Heart right ventricle (tissue), 16 donors: ENCODE measurements around the gene SFMBT2. TPM values are rescaled to one million over a fixed set of nuclear protein-coding genes. Genes with fewer than 3 reads are reported as not detected.
"Not testable (repeated sequence)": the region's sequence is repeated elsewhere in the genome, so short reads cannot be mapped to it uniquely, and the experiment has no call there.

Experiments used
- ATAC-seq, 8 donors: fragments of 200-7000 bp; cut with Tn5 transposase; one replicate each; pipeline ENCODE4 v1.9.1; 2020; ENCODE audit warnings: mild to moderate bottlenecking in 8 of 8, moderate library complexity in 8 of 8, moderate number of reproducible peaks in 1 of 8
- DNase-seq, 2 donors: peaks; one replicate each; pipeline ENCODE4 v3.0.0-alpha.2; 2020
- H3K27ac ChIP-seq, 10 donors: fragments of 200-600 bp; sonication (generic) in 2 of 10; one replicate each; pipeline versions ENCODE4 v1.5.0 to v1.8.0; 2020 to 2022; ENCODE audit warnings: mild to moderate bottlenecking in 3 of 10
- H3K27me3 ChIP-seq, 7 donors: fragments of 200-600 bp; one replicate each; pipeline ENCODE4 v1.8.0; 2021 to 2022; ENCODE audit warnings: mild to moderate bottlenecking in 2 of 7
- H3K36me3 ChIP-seq, 9 donors: fragments of 200-600 bp; sonication (generic) in 1 of 9; one replicate each; pipeline versions ENCODE4 v1.5.0 to v1.8.0; 2020 to 2022; ENCODE audit warnings: mild to moderate bottlenecking in 2 of 9
- H3K4me1 ChIP-seq, 9 donors: fragments of 200-600 bp; sonication (generic) in 1 of 9; one replicate each; pipeline versions ENCODE4 v1.5.0 to v1.8.0; 2020 to 2022; ENCODE audit warnings: mild to moderate bottlenecking in 4 of 9
- H3K4me3 ChIP-seq, 10 donors: fragments of 200-600 bp; sonication (generic) in 2 of 10; one replicate each; pipeline versions ENCODE4 v1.5.0 to v1.8.0; 2020 to 2022; ENCODE audit warnings: mild to moderate bottlenecking in 7 of 10, moderate library complexity in 2 of 10
- H3K9me3 ChIP-seq, 11 donors: fragments of 200-600 bp in 10 of 11; sonication (generic) in 2 of 11; one replicate each; pipeline versions ENCODE4 v1.5.0 to v1.8.0; 2013 to 2022; ENCODE audit warnings: mild to moderate bottlenecking in 2 of 11, control low read depth in 1 of 11, moderate library complexity in 1 of 11
- CTCF ChIP-seq, 9 donors: fragments of 200-600 bp; sonication (generic) in 2 of 9; IDR thresholded peaks; one replicate each; pipeline versions ENCODE4 v1.5.0 to v1.8.0; 2021 to 2022; ENCODE audit warnings: antibody characterized with exemption in 9 of 9, mild to moderate bottlenecking in 5 of 9, moderate library complexity in 1 of 9
- WGBS, 2 donors: extraction: QIAGEN DNeasy Blood & Tissue Kit; methylation state at CpG; one replicate each; pipeline ENCODE4 v1.1.7; 2013; ENCODE audit warnings: inconsistent platforms in 1 of 2; 5-methylcytosine and 5-hydroxymethylcytosine counted together
- intact Hi-C, 10 donors: fragments of 100-400 bp; cut with DNase I; formaldehyde crosslinking; loops; one replicate each; pipeline versions ENCODE4 v1.11.1 to v1.14.2; 2022
- polyA plus RNA-seq, 2 donors: library from polyadenylated mRNA; stranded (reverse); fragments of 200-250 nt; gene quantifications; one replicate each; pipeline ENCODE4 v1.2.3, GENCODE V29; 2013
- total RNA-seq, 10 donors: library from RNA; stranded (reverse); fragmentation: NEBNext Ultra II Directional in 3 of 10; extraction: Animal tissue kit (Norgen Biotek cat#: 25700) in 3 of 10; gene quantifications; one replicate each; pipeline versions ENCODE4 v1.2.1 to v1.2.4, GENCODE V29; 2021 to 2023
- donor health status: Arrhythmogenic right ventricular cardiomyopathy.
- donor health status: ischemic (EF 13 %, LVEDD 7.1; RV severe dilation, severe dysfunction).
- donor health status: healthy with polysubstance abuse.
- donor health status: DM: no; HTN: yes; CAD: no.
- donor health status: DM: no; HTN: no; CAD: no.
- donor health status: ischemic (EF 25% LVEDD 6.9; RV normal size, moderate dysfunction).
- donor health status: ischemic (EF 25% LVEDD 5.7; RV mildly dilated, moderate dysfunction).
- donor health status: healthy.
- donor health status: DM: yes; HTN: yes; CAD: no.
- donor health status: Ischemic cardiomyopathy.
- donor health status: ischemic (EF 35%, LVEDD 5.7; RV mildly dilated, moderate dysfunction).
- donor health status: nonischemic (EF 11% LVEDD 7.7; RV severe dilation, severe dysfunction).
- donor health status: DM: yes; HTN: yes; CAD: no.
- donor health status: PGD.
- donor health status: ischemic (EF 29% LVEDD 5.4; RV normal size, mild dysfunction).
- donor health status: nonischemic (EF 23%, LVEDD 6.1; RV moderate dilation, normal function).

SFMBT2 gene
- total and polyA plus RNA-seq, 12 donors: 4.1 to 14.2 (median 10.0) TPM

DNA sequence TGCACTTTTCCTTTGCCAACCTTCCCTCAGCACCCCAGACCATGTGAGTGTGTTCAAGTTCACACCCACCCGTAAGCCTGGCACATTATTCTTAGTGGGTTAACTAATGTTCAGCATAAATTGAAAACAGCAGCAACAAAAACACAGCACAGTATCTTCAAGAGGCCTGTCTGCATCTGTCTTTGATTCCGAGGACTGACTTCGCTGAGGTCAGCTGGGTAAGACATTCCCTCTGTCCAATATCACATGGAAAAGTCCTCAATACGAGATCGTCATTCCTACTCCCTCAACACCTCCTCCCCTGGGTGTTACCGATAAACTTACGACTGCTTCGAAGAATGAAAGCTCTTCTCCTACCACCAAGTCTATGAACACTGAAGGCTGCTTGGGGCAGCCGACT is 218.8 kb downstream of the SFMBT2 start:
- WGBS, 2 donors: 79 to 85% methylated on average over 9 of the region's 9 CpGs
- Histone ChIP-seq H3K9me3 (peaks cover 0 to 15% (median 4%) of the 10 kb centered on the region in 11 donors), H3K4me1 (peaks cover 0 to 43% (median 0%) of the 10 kb centered on the region in 9 donors), H3K27me3 (no peaks in the 10 kb centered on the region), H3K36me3 (peaks cover 0 to 89% (median 15%) of the 10 kb centered on the region in 9 donors), H3K27ac (peak overlapping the region in 1 of 10 donors; percentile 40), H3K4me3 (no peak overlapping the region)
- no peak for TF ChIP-seq CTCF (IDR thresholded peaks at IDR 0.05)
- intact Hi-C loops: no loop called here
- ATAC-seq: no peak
- DNase-seq: no peak

- H3K4me1 ChIP-seq: peaks cover 0 to 47% (median 0%) of the 10 kb centered on the region in 9 donors
- intact Hi-C loops, ATAC-seq, H3K27ac ChIP-seq, H3K27me3 ChIP-seq, H3K4me3 ChIP-seq, DNase-seq: not testable (repeated sequence)
- peaks cover 0 to 13% (median 4%) of the 10 kb centered on the region in 11 donors for H3K9me3 ChIP-seq
- WGBS, 2 donors: 92 to 94% methylated on average over 5 of the region's 5 CpGs
- peaks cover 0 to 82% (median 10%) of the 10 kb centered on the region in 9 donors for H3K36me3 ChIP-seq
These were observed 220.1 kb downstream of the SFMBT2 start for GRCh38 chr10:7190772-7191171.

DNA sequence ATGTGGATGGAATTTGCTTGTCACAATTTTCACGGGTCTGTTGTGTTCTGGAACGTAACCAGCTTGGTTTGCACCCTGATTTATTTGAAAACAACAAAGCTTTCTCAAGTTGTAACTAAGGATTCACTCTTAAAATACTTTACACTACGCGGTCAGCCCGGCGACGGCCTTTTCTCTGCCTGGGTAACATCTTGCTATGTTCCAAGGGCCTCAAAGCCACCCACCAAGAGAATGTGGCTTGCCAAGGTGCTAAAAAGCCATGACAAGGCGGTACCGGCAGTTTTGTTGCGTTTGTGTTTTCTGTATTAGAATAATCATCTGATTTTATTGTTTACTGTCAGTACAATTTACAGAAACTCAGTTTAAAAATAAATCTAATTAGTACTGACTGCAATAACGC is 220.9 kb downstream of the SFMBT2 start:
- 93 to 97% methylated on average over 11 of the region's 11 CpGs for WGBS, 2 donors
- Histone ChIP-seq H3K4me3 (no peak overlapping the region), H3K27ac (no peak overlapping the region), H3K9me3 (peaks cover 0 to 5% (median 0%) of the 10 kb centered on the region in 11 donors), H3K36me3 (peaks cover 0 to 81% (median 12%) of the 10 kb centered on the region in 9 donors), H3K27me3 (no peaks in the 10 kb centered on the region), H3K4me1 (peaks cover 0 to 55% (median 0%) of the 10 kb centered on the region in 9 donors)
- intact Hi-C loops: no loop called here
- ATAC-seq (no peak), DNase-seq (no peak)
- TF ChIP-seq CTCF (IDR thresholded peaks at IDR 0.05): no peak

DNA sequence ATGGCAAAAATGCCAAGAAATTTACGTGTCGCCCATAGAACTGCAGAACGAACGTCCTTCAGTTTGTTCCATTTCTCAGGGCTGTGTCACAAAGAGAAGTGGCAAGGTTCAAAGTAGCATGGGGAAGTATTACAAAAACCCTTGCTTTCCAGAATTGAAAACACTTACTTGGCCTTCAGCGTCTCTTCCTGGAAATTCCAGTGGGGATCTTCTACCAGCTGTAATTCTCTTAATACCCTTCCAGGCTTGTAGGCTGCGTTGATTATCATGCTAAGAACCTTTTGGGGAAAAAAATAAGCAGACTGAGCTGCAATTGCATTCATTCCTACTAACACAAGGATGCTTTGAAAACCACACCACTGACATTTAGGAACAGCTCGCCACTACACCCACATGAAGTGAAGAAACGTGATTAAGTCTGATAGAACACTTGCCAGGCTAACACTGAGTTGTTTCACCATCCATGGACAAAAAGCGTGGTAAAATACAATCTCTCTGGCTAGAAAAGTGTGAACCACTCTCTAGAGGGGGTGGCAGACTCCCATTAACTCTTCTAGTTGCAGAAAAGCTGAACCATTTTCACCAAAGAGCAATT is 222.3 kb downstream of the SFMBT2 start:
- H3K9me3 ChIP-seq: no peaks in the 10 kb centered on the region
- peak overlapping the region in 1 of 10 donors; percentile 48 for H3K27ac ChIP-seq
- intact Hi-C loops: no loop called here
- no peaks in the 10 kb centered on the region for H3K27me3 ChIP-seq
- H3K4me3 ChIP-seq: no peak overlapping the region
- peaks cover 0 to 83% (median 10%) of the 10 kb centered on the region in 9 donors for H3K36me3 ChIP-seq
- 77% methylated on average over 9 of the region's 9 CpGs for WGBS, 2 donors
- DNase-seq (no peak), ATAC-seq (peak in 1 of 8 donors; percentile 39)
- TF ChIP-seq CTCF (IDR thresholded peaks at IDR 0.05): no peak
- H3K4me1 ChIP-seq: peaks cover 0 to 60% (median 0%) of the 10 kb centered on the region in 9 donors

DNA sequence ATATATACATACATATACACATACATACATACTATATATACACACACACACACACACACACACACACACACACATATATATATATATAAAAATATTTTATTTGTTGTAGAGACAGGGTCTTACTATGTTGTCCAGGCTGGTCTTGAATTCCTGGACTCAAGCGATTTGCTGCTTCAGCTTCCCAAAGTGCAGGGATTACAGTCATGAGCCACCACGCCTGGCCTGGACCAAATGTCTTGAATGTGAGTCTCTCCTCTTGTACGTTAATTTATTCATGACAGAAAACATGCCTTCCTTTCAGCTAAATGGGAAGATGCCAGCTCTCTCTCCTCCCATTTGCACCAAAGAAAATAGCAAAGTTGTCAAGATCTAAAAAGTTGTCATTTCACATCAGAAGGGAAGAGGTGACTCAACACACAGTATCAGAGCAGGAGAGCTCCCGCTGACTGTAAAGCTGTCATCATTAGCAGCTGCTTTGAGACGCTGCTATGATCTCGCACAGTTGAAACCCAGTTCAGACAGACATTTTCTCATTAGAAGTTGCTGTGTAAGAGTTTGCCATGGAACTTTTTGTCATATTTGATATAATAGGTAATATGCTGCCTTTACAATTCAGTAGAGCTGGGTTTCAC is 224.3 kb downstream of the SFMBT2 start:
- ATAC-seq: no peak
- WGBS, 2 donors: 82 to 90% methylated on average over 6 of the region's 6 CpGs
- peaks cover 0 to 71% (median 3%) of the 10 kb centered on the region in 9 donors for H3K36me3 ChIP-seq
- H3K9me3 ChIP-seq: no peaks in the 10 kb centered on the region
- no peak overlapping the region for H3K4me3 ChIP-seq
- H3K4me1 ChIP-seq: peaks cover 0 to 56% (median 0%) of the 10 kb centered on the region in 9 donors
- H3K27me3 ChIP-seq: no peaks in the 10 kb centered on the region
- peak overlapping the region in 1 of 10 donors; percentile 84 for H3K27ac ChIP-seq
- TF ChIP-seq CTCF (IDR thresholded peaks at IDR 0.05): no peak
- DNase-seq: no peak
- intact Hi-C loops: no loop called here
